ENCODE measurements around the gene PLPPR5. TPM values are rescaled to one million over a fixed set of nuclear protein-coding genes. Genes with fewer than 3 reads are reported as not detected.

PLPPR5 gene
- total RNA-seq, 1 donor from 2014 or later, result 0.07 TPM

GRCh38 chr1:99010679-99011078 is 6.0 kb upstream of the PLPPR5 start:
- H3K27me3 Mint-ChIP-seq (ENCODE audit: low read depth), result peaks cover 34% of the 10 kb centered on the region
- H3K4me1 Mint-ChIP-seq, result no peaks in the 10 kb centered on the region
- H3K4me3 Mint-ChIP-seq, result no peak overlapping the region
- no peak overlapping the region for H3K27ac Mint-ChIP-seq (ENCODE audit: unreplicated experiment)
- H3K9me3 Mint-ChIP-seq, result no peaks in the 10 kb centered on the region
- H3K36me3 Mint-ChIP-seq (ENCODE audit: low read depth), result no peaks in the 10 kb centered on the region
- no peak for DNase-seq (ENCODE audit: low read depth, low spot score)
- TF ChIP-seq CTCF (conservative IDR thresholded peaks at IDR 0.05), result no peak

GRCh38 chr1:99007366-99007765 is 2.7 kb upstream of the PLPPR5 start:
- Mint-ChIP-seq H3K9me3 (no peaks in the 10 kb centered on the region), H3K27me3 (ENCODE audit: low read depth) (peaks cover 63% of the 10 kb centered on the region), H3K4me3 (no peak overlapping the region), H3K4me1 (peaks cover 3% of the 10 kb centered on the region), H3K36me3 (ENCODE audit: low read depth) (no peaks in the 10 kb centered on the region), H3K27ac (ENCODE audit: unreplicated experiment) (no peak overlapping the region)
- no peak for TF ChIP-seq CTCF (conservative IDR thresholded peaks at IDR 0.05)
- no peak for DNase-seq (ENCODE audit: low read depth, low spot score)

GRCh38 chr1:99005537-99005942 is 879 bp upstream of the PLPPR5 start:
- Mint-ChIP-seq H3K4me3 (peak overlapping the region; percentile 82), H3K27ac (ENCODE audit: unreplicated experiment) (no peak overlapping the region), H3K9me3 (no peaks in the 10 kb centered on the region), H3K36me3 (ENCODE audit: low read depth) (no peaks in the 10 kb centered on the region), H3K4me1 (peaks cover 3% of the 10 kb centered on the region), H3K27me3 (ENCODE audit: low read depth) (peaks cover 75% of the 10 kb centered on the region)
- DNase-seq (ENCODE audit: low read depth, low spot score), result no peak
- peak; percentile 25 for TF ChIP-seq CTCF (conservative IDR thresholded peaks at IDR 0.05)

- Mint-ChIP-seq H3K4me3 (peak overlapping the region; percentile 77), H3K27ac (ENCODE audit: unreplicated experiment) (no peak overlapping the region), H3K4me1 (peaks cover 3% of the 10 kb centered on the region), H3K9me3 (no peaks in the 10 kb centered on the region), H3K36me3 (ENCODE audit: low read depth) (no peaks in the 10 kb centered on the region), H3K27me3 (ENCODE audit: low read depth) (peaks cover 82% of the 10 kb centered on the region)
- DNase-seq (ENCODE audit: low read depth, low spot score), result peak; percentile 20
- no peak for TF ChIP-seq CTCF (conservative IDR thresholded peaks at IDR 0.05)
Observed at GRCh38 chr1:99004254-99004860, 304 bp downstream of the PLPPR5 start.

GRCh38 chr1:99003581-99004253 is 944 bp downstream of the PLPPR5 start:
- Mint-ChIP-seq H3K36me3 (ENCODE audit: low read depth) (no peaks in the 10 kb centered on the region), H3K9me3 (no peaks in the 10 kb centered on the region), H3K27ac (ENCODE audit: unreplicated experiment) (no peak overlapping the region), H3K4me1 (peaks cover 3% of the 10 kb centered on the region), H3K27me3 (ENCODE audit: low read depth) (peaks cover 79% of the 10 kb centered on the region), H3K4me3 (peak overlapping the region; percentile 77)
- no peak for TF ChIP-seq CTCF (conservative IDR thresholded peaks at IDR 0.05)
- peak; percentile 1 for DNase-seq (ENCODE audit: low read depth, low spot score)
